ENCODE data around the gene EDNRA. TPM values are rescaled to one million over a fixed set of nuclear protein-coding genes. Genes with fewer than 3 reads are reported as not detected.

Gene EDNRA
- total RNA-seq, 6 donors from 2014 or later: 7.3 to 32.2 (median 10.2) TPM

DNA sequence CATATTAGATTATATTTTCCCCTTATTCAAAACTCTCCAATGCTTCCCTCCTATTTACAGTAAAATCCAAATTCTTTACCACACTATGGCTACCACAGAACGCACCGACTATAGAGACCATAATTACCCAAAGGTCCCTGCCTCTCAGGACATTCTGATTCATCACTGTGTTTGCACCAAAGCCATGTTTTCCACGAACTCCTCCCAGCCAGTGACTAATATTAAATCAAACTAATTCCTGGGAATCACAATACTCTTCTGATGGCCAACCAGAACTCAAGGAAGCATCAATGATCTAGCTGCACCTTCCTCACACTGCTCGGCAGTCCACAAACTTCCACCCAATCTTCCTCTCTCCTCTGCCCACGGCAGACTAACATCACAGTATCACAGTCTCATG is 24.2 kb upstream of the EDNRA start:
- Histone ChIP-seq H3K27ac (no peak overlapping the region), H3K9me3 (no peaks in the 10 kb centered on the region), H3K4me1 (no peaks in the 10 kb centered on the region), H3K27me3 (no peaks in the 10 kb centered on the region), H3K4me3 (no peak overlapping the region), H3K36me3 (no peaks in the 10 kb centered on the region)
- whole genome bisulfite sequencing, 2 donors: 83 to 87% methylated on average over 5 of the region's 5 CpGs
- ATAC-seq (ENCODE audit: low FRiP score in 2 of 2) (no peak), DNase-seq (no peak)
- TF ChIP-seq POLR2AphosphoS5 (IDR thresholded peaks at IDR 0.05) (no peak), EP300 (IDR thresholded peaks at IDR 0.05) (no peak), POLR2A (IDR thresholded peaks at IDR 0.05) (no peak)
- TF ChIP-seq, protein P1, sequence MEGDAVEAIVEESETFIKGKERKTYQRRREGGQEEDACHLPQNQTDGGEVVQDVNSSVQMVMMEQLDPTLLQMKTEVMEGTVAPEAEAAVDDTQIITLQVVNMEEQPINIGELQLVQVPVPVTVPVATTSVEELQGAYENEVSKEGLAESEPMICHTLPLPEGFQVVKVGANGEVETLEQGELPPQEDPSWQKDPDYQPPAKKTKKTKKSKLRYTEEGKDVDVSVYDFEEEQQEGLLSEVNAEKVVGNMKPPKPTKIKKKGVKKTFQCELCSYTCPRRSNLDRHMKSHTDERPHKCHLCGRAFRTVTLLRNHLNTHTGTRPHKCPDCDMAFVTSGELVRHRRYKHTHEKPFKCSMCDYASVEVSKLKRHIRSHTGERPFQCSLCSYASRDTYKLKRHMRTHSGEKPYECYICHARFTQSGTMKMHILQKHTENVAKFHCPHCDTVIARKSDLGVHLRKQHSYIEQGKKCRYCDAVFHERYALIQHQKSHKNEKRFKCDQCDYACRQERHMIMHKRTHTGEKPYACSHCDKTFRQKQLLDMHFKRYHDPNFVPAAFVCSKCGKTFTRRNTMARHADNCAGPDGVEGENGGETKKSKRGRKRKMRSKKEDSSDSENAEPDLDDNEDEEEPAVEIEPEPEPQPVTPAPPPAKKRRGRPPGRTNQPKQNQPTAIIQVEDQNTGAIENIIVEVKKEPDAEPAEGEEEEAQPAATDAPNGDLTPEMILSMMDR (IDR thresholded peaks at IDR 0.05): no peak

DNA sequence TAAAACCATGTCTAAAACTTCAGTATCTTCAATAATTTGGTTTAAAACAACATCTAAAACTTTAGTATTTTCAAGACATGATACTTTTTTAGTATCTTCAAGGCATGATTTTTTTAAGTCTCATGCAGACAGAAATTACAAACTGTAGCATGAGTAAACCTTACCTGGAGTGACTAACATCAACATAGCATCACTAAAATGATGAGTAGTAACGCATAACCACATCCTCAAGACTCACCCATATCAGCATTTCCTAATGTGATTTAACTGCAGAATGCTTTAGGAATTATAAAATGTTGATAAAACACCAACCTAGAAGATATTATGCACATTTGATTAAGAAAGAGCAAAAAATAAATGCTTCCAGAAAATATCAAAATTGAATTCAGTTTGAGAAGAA is 19.7 kb upstream of the EDNRA start:
- H3K4me1 ChIP-seq: no peaks in the 10 kb centered on the region
- 93 to 94% methylated on average over 1 of the region's 1 CpG for WGBS, 2 donors
- TF ChIP-seq EP300 (IDR thresholded peaks at IDR 0.05): no peak
- TF ChIP-seq POLR2AphosphoS5 (IDR thresholded peaks at IDR 0.05): no peak
- TF ChIP-seq, protein P1 (IDR thresholded peaks at IDR 0.05): no peak
- TF ChIP-seq POLR2A (IDR thresholded peaks at IDR 0.05): no peak
- H3K27me3 ChIP-seq: no peaks in the 10 kb centered on the region
- ATAC-seq (ENCODE audit: low FRiP score in 2 of 2): no peak
- no peaks in the 10 kb centered on the region for H3K36me3 ChIP-seq
- H3K27ac ChIP-seq: no peak overlapping the region
- DNase-seq: no peak
- peaks cover 0 to 8% (median 0%) of the 10 kb centered on the region in 4 donors for H3K9me3 ChIP-seq
- H3K4me3 ChIP-seq: no peak overlapping the region

DNA sequence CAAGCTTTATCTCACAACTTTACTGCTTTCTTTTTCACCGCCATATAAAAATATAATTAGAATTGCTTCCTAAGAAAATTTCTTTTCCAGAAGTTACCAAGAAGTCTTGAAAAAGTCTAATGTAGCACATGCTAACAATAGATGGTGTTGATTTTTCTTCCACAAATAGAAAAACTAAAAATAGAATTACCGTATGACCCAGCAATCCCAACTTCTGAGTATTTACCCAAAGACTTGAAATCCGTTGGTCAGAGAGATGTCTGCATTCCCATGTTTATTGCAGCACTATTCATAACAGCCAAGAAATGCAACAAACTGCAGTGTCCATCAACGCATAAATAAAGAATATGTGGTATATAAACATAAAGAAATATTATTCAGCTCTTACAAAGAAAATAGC is 17.8 kb upstream of the EDNRA start:
- H3K4me3 ChIP-seq: no peak overlapping the region
- H3K9me3 ChIP-seq: peaks cover 0 to 8% (median 0%) of the 10 kb centered on the region in 4 donors
- peak overlapping the region in 1 of 4 donors; percentile 3 for H3K27ac ChIP-seq
- 64 to 79% methylated on average over 4 of the region's 4 CpGs for WGBS, 2 donors
- TF ChIP-seq EP300 (IDR thresholded peaks at IDR 0.05): no peak
- H3K4me1 ChIP-seq: no peaks in the 10 kb centered on the region
- no peaks in the 10 kb centered on the region for H3K27me3 ChIP-seq
- ATAC-seq (ENCODE audit: low FRiP score in 2 of 2): no peak
- DNase-seq: no peak
- no peaks in the 10 kb centered on the region for H3K36me3 ChIP-seq

DNA sequence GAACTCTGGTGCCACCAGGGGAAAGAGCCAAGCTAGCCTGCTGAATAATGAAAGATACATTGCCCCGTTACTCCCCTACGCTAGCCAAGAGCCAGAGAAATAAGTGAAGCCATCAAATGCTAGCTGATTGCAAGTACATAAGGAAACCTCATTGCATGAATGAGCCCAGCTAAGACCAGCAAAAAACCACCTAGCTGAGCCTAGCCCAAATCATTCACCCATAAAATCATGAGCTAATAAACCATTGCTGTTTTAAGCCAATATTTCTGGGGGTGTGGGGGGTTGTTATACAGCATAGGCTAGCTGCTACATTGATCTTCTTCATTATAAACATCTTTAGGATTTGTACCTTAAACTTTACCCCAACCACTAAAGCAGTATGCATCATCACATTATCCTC is 15.4 kb upstream of the EDNRA start:
- H3K27ac ChIP-seq: no peak overlapping the region
- DNase-seq (no peak), ATAC-seq (ENCODE audit: low FRiP score in 2 of 2) (no peak)
- 98 to 100% methylated on average over 2 of the region's 2 CpGs for WGBS, 2 donors
- TF ChIP-seq POLR2A (IDR thresholded peaks at IDR 0.05) (no peak), POLR2AphosphoS5 (IDR thresholded peaks at IDR 0.05) (no peak), EP300 (IDR thresholded peaks at IDR 0.05) (no peak)
- TF ChIP-seq, protein P1 (IDR thresholded peaks at IDR 0.05): no peak
- no peak overlapping the region for H3K4me3 ChIP-seq
- H3K9me3 ChIP-seq: peaks cover 0 to 8% (median 0%) of the 10 kb centered on the region in 4 donors
- H3K36me3 ChIP-seq: no peaks in the 10 kb centered on the region
- no peaks in the 10 kb centered on the region for H3K27me3 ChIP-seq
- H3K4me1 ChIP-seq: no peaks in the 10 kb centered on the region

DNA sequence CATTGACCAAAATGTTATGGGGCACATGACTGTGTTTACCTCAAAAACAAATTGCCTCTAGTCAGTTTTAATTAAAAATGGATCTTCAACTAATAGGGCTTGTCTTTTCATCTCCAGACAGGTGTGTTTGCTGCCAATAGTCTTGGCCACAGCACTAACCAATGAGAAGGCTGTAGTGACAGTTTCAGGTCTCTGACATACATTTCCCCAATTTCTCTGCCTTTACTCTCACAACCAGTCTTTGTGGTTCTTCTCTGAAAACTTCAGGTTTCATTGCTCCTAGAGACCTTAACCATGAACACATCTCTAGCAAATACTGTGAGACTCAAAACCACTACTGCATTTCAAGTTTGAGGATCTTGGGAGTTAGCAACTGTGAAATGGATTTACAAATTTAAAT is 3.5 kb upstream of the EDNRA start:
- H3K4me1 ChIP-seq: peaks cover 0 to 5% (median 0%) of the 10 kb centered on the region in 4 donors
- no peaks in the 10 kb centered on the region for H3K36me3 ChIP-seq
- no peak overlapping the region for H3K27ac ChIP-seq
- H3K9me3 ChIP-seq: no peaks in the 10 kb centered on the region
- no peak for DNase-seq
- H3K4me3 ChIP-seq: no peak overlapping the region
- no peak for ATAC-seq (ENCODE audit: low FRiP score in 2 of 2)
- no peaks in the 10 kb centered on the region for H3K27me3 ChIP-seq
- TF ChIP-seq EP300 (IDR thresholded peaks at IDR 0.05): no peak
- TF ChIP-seq, protein P1 (IDR thresholded peaks at IDR 0.05): no peak
- TF ChIP-seq POLR2AphosphoS5 (IDR thresholded peaks at IDR 0.05): no peak
- no peak for TF ChIP-seq POLR2A (IDR thresholded peaks at IDR 0.05)
